GM21786 (cell line): ENCODE data around the gene KDM5B.
"Not testable (repeated sequence)": the region's sequence is repeated elsewhere in the genome, so short reads cannot be mapped to it uniquely, and the experiment has no call there.

ENCODE experiments used
- ATAC-seq: cut with Tn5 transposase; IDR thresholded peaks from one replicate; pipeline ENCODE4 v1.9.1; 2021; ENCODE audit not compliant: unreplicated experiment

KDM5B gene

DNA sequence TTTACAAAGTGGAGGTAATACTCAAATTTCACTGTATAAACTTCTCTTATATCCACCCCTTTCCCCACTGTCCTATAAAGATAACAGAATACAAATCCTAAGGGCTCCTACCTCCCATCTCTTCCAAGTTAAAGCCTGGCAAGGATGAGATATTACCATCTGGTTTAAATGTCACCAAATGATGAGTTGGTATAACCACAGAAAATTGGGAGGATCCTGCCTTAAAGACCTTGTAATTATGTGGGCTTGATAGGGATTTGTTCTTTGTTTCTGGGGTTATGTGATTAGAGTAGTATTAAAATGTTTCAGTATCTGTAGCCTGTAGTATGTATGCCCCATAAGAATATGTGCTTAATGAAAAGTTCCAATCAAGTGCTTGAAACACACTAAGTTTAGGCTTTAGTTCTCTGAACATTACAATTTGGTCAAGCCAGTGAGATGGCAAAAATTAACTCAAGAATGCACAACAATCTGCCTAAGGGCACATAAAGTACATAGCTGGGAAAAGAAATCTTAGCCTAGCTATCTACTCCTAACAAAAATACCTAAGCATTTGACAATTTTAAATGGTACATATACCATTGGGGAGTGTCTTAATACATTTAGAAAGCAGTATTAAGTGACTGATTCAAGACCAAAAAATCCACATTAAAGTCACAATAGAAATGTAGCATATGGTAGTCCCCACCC, 14.0 kb downstream of the KDM5B start:
- no peak for ATAC-seq

DNA sequence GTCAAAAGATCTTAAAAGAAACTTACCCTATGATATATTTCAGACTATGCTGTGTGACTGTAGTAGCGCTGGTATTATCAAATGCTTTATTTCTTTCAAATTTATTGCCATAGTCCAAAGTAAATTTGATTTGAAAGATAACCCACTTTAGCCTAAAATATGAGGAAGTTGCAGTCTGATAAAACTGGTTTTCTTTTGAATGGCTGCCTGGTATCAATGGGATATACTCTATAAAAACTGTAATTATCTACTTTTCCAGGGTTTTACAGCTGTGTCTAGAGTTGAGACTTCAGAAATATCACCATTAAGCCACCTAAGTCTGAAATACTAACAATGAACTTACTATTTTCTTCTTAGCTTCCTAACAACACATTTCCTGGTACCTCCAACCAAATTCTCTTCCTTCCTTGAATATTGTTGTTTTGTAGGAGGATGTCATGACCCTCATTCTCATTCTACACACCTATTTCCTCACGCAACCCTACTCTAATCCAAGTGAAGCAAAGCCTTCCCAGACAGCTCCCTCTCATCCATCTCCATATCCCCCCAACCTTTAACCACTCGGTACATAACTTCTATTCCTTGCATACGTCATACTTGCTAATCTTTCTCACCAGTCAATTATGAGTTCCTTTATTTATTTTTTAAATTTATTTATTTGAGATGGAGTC, 17.0 kb downstream of the KDM5B start:
- no peak for ATAC-seq

DNA sequence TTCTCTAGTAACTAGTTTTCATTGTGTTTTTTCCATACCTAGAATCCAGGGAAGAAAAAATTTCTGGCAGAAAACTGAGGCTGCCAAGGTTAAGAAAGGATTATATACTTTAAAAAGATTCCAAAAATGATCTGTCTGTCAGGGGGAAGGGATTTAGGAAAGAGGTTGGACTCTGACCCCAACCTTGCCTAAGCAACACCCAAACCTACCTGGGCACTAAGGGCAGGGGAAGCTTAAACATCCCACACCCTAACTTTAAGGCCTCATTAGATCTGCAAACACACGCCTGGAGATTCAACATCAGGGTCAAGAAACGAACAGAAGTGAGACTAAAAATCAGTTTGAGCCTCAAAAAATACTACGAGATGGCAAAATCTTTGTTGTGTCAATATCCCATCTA, 19.4 kb downstream of the KDM5B start:
- no peak for ATAC-seq

DNA sequence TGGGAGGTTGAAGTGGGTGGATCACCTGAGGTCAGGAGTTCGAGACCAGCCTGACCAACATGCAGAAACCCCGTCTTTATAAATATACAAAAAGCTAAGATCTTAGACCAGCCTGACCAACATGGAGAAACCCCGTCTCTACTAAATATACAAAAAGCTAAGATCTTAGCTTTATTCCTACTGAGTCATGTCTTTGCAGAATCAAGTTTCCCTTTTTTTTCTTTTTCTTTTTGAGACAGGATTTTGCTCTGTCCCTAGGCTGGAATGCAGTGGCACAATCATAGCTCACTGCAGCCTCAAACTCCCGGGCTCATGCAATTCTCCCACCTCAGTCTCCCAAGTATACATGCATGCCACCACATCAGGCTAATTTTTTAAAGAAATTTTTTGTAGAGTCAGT, 21.4 kb downstream of the KDM5B start:
- no peak for ATAC-seq

DNA sequence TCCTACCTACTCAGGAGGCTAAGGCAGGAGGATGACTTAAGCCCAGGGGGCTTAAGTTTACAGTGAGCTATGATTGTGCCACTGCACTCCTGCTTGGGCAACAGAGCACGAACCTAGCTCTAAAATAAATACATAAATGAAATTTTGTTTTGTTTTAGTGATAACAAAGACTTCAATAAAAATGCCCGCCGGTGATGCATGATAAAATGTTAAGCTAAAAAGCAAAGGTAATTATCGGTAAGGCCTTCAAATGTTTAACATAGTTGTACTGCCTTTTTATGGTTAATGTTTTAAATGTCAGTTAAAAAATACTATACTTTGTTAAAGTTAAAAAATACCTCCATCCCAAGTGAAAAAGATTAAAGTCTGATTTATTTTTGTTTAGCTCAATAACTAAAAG, 27.0 kb downstream of the KDM5B start:
- no peak for ATAC-seq

DNA sequence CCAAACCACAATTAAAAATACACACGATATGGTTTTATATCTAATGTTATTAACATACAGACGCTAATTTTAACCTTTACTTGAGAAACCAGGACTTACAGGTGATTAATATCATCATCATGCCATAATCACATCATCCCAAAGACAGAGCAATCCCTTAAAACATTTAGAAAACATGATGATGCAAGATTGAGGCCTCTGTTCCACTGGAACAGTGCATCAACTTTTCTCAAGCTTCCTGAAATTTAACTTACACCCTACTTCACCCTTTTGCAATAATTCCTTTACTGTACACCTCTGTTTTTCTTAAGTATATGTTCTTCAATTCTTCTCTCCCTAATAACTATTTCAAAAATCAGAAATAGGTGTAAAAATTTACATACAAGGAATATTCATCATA, 38.1 kb downstream of the KDM5B start:
- no peak for ATAC-seq

DNA sequence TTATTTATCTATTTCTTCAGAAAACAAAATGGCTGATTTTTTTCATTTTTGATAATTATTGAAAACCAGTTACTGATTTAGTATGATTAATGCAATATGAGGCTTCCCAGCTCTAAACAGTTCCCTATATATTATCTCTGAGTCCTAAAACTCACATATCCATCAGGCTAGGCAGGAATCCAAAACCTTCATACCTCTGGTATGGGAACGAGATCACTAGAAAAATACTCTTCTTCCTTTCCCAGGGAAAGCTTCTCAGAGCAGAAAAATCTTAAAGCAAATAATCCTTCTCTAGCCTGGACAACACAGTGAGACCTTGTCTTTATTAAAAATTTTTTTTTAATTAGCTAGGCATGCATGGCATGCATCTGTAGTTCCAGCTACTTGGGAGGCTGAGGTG, 42.5 kb downstream of the KDM5B start:
- ATAC-seq: no peak

DNA sequence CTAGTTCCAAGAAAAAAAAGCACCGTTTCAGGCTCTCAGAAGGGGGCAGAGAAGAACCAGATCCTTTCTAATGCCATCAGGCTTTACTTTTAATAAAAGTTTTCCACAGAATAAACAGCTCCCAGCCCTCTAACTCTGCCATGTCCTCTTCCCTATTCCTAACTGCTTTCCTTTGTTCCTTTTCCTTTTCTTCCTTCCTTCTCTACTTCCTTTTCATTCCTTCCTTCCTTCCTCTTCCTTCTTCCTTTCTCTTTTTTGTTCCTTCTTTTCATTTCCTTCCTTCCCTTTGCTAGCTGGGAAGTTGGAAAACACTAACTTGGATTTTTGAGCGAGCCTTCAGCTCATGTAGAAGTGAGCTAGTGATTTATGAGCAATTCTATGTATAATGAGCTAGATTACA, 46.2 kb downstream of the KDM5B start:
- no peak for ATAC-seq

DNA sequence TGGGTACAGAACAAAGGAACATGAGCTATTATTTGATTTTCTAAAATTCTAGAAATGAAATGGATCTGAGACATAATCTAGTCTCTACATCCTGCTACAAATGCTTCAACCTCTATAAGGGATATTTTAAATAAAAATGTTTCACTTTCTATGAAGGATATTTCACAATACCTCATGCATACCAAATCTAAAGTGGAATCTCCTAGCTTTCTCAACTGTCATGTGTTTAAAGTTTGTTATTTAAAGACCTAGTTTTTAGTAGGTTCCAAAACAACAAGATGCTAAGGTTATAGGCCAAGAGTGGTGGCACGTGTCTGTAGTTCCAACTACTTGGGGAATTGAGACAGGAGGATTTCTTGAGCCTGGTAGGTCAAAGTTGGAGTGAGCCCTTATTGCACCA, 47.6 kb downstream of the KDM5B start:
- ATAC-seq: no peak

DNA sequence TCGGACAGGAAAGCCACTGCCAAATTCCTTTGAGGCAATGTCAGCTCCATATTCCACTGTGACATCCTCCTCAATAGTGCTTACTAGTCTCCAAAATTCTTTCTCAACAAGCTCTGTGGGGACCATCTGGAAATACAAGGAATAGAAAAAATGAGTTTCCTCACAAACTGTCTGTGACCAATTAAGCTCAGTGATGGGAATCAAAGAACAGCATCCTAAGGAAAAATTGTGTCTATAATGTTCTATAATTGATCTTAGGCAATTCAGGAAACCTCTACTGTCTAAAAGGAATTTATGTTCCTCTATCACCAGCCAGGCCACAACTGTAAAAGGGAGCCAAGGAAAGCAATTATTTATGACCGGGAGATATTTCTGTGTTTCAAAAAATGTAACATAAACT, 51.8 kb downstream of the KDM5B start:
- ATAC-seq: no peak

DNA sequence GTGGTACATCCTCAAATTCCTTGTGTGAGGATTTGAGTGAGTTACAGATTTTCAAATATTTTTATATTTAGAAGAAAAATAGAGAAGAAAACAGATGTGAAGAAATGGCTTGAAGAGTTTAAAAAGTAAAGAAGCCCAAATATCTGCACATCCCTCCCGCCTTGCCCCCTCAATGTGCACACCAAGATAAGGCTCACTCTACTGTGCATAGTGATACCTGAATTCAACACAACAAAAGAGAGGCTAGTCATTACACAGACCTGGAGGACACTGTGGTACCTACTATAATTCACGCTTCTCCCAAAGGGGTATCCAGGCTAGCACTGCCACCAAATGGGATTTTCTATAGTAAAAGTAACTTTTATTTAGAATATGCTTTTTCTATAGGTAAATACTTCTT, 53.9 kb downstream of the KDM5B start:
- ATAC-seq: no peak

DNA sequence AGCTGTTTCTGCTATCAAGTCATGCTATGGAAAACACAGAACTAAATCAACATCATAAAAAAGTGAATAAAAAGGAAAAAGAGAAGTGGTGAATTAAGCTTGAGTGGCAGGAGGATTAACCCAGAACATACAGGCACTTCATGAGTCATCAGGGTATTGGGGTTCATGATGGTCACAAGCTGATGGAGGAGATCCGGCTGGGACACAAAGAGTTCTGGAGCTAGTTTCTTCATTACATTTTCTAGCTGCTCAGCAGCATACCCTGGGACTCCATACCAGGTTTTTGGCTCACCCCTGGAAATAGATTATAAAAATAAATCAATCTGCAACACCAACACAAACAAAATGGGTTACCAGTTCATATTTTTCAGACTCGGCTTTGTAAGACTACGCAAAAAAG, 55.4 kb downstream of the KDM5B start:
- ATAC-seq: no peak

DNA sequence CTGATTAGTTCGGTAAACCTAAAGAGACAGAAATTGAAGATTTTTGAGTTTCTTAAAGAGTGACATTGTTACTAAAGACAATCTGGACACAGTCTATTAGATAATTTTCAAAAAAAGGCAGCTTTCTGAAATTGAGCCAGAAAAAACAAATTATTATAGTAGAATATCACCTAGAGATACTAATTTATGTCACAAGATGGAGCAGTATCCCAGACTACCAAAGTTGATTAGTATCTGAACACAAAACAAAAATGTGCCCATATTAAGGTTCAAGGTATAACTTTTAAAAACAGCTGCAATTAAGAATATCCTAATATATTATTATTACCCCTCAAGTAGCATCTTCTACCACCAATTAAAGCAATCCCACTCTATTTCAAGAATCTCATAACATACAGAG, 57.5 kb downstream of the KDM5B start:
- ATAC-seq: no peak

DNA sequence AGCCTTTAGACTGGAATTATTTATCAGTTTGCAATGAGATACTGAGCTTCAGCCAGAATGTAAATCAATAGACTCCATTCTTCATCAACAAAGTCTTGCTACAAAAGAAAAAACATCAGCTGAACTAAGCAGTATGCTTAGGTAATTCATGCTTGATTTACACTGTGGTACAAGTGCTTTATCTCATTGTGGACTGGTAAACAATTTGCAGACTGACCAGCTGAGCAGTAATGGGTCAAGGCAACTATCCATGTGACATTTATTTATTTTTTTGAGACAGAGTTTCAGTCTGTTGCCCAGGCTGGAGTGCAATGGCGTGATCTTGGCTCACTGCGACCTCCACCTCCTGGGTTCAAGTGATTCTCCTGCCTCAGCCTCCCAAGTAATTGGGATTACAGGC, 58.2 kb downstream of the KDM5B start:
- ATAC-seq: no peak

DNA sequence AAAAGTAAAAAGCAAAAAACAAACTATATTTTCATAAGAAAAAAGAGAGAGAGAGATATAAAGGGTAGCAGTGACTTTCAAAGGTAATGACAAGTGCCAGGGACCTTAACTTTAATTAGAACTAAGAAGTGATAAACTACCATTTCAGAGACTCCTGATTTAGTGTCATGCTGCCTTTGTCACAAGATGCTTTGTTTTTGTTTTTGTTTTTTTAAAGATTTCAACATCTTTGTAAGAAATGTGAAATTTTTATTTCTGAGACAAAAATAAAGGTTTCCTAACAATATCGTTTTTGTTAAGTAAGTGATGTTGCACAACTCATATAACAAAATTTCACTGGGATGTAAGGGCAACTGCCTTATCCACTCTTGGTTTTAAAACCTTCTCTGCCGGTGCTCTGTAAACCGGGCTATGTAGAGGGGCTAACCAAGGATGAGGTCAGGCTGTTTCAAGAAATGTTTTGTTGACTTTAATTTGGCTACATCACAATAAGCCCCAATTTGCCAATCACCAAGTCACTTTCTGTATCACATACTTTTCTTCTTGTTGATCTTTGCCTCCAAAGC, 62.8 kb downstream of the KDM5B start:
- no peak for ATAC-seq

DNA sequence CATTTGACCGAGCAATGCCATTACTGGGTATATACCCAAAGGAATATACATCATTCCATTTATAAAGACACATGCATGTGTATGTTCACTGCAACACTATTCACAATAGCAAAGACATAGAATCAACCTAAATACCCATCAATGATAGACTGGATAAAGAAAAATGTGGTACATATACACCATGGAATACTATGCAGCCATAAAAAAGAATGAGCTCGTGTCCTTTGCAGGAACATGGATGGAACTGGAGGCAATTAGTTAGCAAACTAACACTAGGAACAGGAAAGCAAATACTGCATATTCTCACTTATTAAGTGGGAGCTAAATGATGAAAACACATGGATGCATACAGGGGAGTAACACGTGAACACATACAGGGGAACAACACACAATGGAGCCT, 63.5 kb downstream of the KDM5B start:
- not testable (repeated sequence) for ATAC-seq

DNA sequence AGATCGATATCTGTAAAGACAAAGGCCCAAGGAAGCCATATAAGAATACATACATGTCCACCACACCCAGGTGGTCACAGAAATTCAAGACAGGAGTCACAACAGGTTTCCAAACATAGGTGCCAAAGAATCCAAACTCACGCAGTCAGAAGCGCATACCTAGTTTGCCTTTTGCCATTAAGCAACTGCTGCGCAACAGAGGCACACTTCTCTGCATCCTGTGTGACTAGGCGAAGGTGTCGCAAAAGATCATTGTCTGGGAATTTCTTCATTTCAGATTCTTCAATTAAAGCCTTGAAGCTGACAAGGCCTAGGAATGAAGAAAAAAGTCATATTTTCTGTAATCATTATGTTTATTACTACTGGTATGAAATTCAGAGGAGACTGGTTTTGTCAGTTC, 65.7 kb downstream of the KDM5B start:
- no peak for ATAC-seq

DNA sequence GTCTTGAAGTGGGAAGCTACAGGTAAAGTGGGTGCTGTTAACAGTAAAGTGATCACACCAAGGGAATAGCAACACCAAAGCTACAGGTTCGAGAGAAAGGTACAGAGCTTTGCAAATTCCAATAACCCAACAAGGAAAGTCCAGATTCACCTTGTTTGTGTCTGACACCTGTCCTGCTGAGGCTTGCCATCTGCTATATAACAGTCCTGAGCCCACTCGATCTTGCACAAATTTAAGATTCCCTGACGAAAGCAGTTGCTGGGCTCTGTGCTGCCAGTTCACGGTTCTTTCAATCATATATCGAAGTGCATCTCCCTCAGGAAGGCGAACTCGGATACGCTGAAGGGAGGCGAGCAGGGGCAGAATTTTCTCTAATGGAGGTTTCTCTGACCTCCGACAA, 75.0 kb downstream of the KDM5B start:
- no peak for ATAC-seq

DNA sequence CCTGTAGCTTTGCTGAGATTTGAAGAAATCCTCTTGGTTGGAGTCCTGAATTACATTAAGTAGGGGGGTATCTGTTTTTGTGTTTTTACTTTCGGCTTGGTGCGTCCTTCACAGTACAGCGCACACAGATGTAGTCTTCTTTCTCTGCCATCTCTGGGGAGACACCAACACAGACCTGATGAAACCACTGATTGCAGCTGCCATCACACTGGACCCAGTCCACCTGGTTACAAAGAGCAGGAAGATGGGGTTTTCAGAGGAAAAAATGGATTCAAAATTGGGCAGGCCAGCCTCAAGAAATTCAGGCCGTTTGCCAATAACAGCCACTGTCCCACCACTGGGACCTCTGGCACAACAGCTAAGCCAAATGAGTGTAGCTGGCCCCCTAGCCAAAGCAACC, 79.3 kb downstream of the KDM5B start:
- ATAC-seq: no peak

DNA sequence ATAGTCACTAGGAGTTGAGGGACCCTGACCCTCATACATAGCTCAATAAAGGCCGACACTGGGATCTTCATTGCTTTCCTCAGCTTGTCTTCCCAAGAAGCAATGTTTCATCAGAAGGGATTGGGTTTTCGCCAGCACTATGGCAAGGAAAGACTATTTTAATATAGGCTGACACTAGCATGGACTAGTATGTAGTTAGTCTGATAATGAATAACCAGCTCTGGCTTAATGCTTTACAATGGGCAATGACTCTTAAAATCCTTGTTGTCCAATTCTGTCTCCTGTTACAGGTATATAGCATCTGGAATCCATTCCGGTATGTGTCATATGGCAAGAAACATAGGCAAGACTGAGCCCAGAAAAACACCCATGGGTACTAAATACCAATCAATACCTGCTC, 82.7 kb downstream of the KDM5B start:
- no peak for ATAC-seq

DNA sequence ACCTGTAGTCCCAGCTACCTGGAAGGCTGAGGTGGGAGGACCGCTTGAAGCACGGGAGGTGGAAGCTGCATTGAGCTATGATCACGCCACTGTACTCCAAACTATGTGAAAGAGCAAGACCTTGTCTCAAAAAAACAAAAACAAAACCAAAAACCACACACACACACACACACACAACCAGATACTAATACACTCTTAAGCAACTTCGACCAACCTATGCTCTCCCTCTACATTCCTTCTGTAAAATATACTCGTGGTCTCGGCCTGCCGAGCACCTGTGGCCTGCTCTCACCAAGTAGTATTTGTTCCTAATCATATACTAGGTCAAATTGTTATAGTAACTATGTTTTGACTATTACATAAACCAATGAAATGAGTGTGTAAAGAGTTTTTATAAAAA, 84.5 kb downstream of the KDM5B start:
- no peak for ATAC-seq

DNA sequence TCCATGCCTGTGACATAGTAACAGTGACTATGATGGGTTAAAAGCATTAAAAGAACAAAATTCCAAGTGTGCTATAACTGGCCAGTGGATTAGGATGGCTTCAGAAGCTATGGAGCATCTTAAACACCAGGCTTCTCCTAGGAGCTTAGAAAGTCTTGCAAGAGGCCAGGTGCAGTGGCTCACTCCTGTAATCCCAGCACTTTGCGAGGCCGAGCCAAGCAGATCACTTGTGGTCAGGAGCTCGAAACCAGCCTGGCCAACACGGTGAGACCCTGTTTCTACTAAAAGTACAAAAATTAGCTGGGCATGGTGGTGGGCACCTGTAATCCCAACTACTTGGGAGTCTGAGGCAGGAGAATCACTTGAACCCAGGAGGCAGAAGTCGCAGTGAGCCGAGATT, 85.2 kb downstream of the KDM5B start:
- ATAC-seq: not testable (repeated sequence)

DNA sequence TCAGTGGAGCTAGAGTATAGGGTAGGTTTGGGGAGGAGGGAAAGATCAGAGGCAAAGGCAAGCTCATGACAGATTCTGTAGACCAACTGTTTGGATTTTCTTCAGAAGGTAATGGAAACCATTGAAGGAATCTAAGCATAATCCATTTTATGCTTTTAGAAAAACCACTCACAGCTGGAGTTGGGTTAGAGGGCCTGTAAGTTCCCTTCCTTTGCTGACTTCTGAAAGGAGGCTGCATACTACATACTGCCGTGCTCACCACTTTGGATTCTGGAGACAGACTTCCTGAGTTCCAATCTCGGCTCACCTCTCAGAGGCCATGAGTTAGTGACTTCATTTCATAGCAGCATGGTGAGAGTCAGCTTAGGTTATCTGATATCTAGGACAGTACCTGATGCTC, 91.6 kb downstream of the KDM5B start:
- ATAC-seq: no peak
